HG02870 (cell line): ENCODE measurements around the gene ZNF331.
"Not testable (repeated sequence)": the region's sequence is repeated elsewhere in the genome, so short reads cannot be mapped to it uniquely, and the experiment has no call there.

Experiments
- ATAC-seq: cut with Tn5 transposase; IDR thresholded peaks from one replicate; pipeline ENCODE4 v1.9.1; 2021; ENCODE audit warnings: mild to moderate bottlenecking, moderate library complexity; ENCODE audit not compliant: unreplicated experiment

The ZNF331 gene

DNA sequence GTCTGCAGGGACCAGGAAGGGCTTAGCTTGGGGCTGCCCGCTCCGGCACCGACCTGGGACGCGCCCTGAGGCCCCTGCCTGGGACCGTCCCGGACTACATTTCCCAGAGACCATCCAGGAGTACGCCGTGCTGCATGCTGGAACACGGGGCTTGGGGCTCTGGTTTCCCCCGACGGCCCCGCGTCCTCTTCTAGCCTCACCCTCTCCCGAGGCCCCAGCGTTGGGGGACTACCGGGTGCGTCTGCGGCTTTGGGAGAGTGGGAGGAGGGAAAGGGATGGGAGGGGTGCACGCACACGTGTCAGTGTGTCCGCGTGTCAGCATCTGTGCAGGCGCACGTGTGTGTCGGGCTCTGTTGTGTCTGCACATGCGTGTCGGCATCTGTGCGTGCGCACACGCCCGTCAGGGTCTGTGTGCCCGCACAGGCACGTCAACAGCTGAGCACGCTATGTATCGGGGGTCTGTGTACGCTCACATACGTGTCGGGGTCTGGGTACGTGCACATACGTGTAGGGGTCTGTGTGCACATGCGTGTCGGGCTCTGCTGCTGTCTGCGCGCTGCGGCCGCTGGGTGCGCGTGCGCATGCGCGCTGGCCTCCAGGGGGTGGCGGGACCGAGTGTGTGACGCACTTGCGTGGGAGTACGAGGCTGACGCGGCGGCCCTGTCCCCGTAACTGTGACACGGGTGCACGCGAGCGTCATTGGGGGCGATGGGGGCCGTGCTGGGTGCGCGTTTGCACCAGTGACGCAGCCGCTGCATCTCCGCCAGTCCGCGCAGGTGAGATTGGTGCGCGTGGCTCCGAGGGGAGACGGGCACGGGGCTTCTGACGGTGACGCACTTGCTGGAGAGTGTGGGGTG, at the start of gene ZNF331:
Gene ZNF331 (plus strand): TSS at position 625 of the 857 bp plus-strand sequence. CDS start 31,232 bp downstream, outside the sequence.
- ATAC-seq, result peak; percentile 63

DNA sequence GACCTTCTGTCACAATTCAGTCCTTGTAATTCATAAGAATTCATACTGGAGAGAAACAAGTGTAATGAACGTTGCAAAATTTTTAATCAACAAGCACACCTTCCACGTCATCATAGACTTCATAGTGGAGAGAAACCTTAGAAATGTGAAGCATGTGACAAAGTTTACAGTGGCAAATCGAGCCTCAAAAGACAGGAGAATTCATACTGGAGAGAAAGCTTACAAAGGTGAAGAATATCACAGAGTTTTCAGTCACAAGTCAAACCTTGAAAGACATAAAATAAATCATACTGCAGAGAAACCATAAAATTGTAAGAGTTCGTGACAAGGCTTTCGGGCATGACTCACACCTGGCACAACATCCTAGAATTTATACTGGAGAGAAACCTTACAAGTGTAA, 45.8 kb upstream of the ZNF331 start:
- no peak for ATAC-seq

DNA sequence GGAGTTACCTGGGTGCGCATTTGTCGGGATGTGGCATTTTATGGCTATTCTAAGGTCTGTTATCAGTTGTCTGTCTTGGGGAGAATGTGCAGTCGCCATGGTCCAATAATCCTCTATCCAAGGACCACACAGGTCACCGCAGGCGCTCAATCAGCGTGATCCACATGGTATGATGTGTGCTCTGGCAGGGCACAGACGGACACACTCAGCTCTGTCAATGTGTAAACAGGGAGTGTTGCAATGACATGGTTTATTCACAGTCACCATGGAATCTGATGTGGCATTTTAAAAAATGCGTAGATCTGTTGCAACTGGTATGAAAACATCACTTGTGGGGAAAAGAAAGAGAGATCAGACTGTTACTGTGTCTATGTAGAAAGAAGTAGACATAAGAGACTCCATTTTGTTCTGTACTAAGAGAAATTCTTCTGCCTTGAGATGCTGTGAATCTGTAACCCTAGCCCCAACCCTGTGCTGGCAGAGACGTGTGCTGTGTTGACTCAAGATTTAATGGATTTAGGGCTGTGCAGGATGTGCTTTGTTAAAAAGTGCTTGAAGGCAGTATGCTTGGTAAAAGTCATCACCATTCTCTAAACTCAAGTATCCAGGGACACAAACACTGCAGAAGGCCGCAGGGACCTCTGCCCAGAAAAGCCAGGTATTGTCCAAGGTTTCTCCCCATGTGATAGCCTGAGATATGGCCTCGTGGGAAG, 40.5 kb upstream of the ZNF331 start:
- ATAC-seq, result not testable (repeated sequence)

DNA sequence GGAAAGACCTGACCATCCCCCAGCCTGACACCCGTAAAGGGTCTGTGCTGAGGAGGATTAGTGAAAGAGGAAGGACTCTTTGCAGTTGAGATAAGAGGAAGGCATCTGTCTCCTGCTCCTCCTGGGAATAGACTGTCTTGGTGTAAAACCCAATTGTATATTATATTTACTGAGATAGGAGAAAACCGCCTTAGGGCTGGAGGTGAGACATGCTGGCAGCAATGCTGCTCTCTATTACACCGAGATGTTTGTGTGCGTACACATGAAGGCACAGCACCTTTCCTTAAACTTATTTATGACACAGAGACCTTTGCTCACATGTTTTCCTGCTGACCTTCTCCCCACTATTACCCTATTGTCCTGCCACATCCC, 39.9 kb upstream of the ZNF331 start:
- ATAC-seq, result not testable (repeated sequence)

DNA sequence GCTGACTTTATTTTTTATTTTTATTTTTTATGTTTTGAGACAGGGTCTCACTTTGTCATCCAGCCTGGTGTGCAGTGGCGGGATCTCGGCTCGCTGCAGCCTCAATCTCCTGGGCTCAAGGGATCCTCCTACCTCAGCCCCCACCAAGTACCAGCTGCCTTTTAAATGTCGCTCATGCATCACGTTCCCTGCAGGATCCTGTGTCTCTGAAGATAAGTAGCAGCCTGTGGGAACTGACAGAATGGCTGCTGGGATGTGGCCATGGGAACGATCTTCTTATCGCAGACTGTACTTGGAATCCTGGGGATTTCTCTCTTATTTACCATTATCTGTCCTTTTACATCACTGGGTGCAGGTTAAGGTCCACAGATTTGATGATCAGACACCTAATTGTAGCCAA, 34.8 kb upstream of the ZNF331 start:
- not testable (repeated sequence) for ATAC-seq

DNA sequence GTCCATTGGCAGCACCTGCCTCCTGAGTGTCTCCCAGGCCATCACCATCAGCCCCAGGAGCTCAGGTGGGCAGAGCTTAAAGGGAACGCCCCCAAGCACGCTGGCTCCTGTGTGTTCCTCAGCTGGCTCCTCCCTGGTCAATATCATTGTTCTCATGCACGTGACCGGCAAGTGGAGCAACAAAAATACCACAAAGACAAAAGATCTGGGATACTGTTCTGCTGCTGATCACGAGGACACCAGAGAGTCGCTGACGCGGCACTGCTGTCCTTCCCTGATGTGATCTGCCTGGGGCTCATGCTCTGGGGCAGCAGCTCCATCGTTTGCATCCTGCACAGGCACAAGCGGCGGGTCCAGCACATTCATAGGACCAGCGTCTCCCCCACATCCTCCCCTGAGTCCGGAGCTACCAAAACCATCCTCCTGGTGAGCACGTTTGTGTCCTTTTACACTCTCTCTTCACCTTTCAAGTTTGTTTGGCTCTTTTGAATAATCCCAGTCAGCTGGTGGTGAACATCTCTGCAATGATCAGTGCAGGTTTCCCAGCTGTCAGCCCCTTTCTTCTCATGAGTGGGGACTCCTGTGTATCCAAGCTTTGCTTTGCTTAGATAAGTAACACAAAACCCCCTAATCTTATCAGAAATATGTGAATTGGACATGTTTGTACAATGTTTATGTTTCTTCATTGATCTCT, 34.1 kb upstream of the ZNF331 start:
- ATAC-seq, result not testable (repeated sequence)

DNA sequence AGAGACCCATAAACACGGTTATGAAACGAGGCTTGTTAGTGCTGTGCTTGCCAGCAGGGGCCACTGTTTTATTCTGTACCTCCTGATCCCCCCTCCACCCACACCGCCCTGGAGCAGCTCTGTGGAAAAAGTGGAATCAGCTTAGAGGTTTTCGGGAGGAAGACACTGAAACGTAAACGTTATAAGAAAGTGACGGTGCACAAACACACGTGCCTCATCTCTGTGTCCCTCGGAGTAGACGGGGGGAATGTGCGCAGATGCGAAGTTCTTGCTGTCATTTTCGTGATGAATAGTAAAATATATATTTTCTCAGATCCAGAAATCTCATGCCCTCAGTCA, 33.6 kb upstream of the ZNF331 start:
- not testable (repeated sequence) for ATAC-seq

DNA sequence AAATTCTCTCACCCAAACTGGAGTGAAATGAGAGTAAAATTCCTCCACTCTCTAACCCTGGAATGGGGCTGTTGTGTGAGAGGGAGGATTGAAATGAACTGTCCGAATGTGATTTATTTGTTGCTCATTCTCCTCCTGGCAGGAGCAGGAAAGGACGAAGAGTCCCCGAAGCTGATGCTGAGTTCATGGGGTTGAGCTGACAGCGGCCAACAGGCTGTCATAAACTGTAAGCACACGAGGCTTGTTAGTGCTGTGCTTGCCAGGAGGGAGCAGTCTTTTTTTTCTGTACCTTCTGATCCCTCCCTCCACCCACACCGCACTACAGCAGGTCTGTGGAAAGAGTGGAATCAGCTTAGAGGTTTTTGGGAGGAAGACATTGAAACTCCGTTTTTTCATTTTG, 33.1 kb upstream of the ZNF331 start:
- ATAC-seq, result no peak

DNA sequence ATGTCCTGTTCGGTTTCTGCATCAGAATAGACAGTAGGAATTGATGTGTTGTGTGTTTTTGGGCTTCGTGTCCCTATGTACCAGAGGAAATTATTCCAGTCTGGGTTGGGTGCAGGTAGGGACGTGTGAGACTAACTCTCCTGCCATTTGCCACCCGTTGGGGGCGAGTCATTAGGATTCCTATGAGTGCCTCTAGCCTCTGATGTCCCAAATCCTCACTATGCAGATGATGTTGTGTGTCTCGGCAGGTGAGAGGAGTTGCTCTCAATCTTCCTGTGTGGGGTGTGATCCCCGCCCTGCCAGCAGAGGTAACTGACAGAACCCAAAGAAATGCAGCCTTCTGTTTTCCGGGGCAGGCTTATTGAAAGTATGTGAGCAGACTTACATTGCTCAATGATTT, 31.2 kb upstream of the ZNF331 start:
- no peak for ATAC-seq

DNA sequence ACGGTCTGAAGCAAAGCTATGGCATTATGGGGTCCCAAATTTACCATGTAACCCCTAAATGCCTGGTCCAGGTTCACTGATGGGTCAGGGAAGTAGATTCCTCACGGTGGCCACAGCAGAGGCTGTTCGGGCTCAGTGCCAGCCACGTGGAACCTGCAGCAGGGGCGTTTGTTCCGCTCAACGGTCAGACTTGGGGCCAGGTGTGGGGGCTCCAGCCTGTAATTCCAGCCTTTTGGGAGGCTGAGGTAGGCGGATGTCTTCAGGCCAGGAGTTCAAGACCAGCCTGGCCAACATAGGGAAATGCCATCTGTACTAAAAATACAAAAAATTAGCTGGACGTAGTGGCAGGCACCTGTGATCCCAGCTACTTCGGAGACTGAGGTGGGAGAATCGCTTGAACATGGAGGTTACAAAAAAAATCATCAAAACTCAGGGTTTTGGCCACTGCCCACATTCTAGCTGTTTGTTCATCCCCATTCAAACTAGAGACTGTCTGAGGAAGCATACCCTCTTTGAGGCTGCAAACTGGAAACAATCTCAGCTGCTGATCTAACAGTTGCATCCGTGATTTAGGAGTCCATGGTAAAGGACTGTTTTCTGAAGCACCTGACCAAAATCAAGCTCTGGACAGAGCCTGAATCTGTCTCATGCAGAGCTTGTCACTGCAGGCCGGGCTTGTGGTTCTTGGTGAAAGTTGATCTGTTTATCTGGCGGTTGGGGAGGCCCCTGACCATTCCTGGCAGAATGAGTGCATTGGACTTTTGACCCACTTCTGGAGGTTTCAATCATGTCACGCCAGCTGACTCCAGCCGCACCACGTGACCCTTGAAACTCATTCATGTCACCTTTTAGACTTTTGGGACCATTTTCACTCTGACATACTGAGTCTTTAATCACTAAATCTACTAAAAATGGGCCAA, 30.2 kb upstream of the ZNF331 start:
- ATAC-seq, result no peak

DNA sequence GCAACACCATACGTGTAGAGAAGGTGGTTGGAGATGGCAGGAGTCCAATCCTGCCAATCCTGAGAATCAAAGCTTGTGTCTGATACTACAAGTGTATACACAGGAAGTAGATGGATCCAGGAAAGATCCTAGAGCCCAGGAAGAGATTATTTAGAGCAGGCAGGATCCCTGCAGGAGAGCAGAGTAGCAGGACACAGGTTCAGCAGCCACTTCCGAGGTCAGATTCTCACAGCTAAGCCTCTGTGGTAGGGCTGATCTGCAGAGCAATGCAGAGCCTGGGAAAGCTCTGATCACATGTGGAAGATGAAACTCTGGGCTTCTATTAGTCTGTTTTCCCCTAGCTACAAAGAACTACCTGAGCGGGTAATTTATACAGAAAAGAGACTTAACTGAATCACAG, 28.5 kb upstream of the ZNF331 start:
- no peak for ATAC-seq

DNA sequence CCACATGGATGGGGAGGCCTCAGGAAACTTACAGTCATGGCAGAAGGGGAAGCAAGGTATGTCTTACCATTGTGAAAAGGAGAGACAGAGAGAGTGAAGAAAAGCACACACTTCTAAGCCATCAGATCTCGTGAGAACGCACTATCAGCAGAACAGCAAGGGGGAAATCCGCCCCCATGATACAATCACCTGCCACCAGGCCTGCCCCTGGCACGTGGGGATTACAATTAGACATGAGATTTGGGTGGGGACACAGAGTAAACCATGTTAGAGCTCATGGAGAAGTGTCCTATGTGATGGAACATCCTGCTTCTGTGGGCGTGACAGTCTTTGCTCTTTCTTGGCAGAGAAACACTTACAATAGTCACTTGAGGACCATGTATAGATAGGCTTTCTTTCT, 28.1 kb upstream of the ZNF331 start:
- ATAC-seq, result no peak

DNA sequence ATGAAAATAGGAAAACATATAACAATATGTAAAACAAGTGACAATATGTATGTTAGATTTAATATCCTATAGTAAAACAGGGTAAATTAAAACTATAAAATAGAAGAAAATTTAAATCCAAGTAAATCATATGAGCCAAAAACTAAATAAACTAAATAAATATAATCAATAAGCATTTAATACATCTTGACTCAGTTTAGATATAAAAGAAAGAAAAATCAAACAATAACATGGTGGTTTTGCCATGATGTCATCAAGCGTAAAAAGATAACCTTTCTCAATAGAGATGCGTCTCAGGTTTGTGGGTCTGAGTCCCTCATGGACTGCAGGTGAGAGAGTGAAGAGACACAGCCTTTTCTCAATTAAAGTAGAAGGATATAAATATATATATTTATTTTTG, 26.6 kb upstream of the ZNF331 start:
- ATAC-seq, result no peak

DNA sequence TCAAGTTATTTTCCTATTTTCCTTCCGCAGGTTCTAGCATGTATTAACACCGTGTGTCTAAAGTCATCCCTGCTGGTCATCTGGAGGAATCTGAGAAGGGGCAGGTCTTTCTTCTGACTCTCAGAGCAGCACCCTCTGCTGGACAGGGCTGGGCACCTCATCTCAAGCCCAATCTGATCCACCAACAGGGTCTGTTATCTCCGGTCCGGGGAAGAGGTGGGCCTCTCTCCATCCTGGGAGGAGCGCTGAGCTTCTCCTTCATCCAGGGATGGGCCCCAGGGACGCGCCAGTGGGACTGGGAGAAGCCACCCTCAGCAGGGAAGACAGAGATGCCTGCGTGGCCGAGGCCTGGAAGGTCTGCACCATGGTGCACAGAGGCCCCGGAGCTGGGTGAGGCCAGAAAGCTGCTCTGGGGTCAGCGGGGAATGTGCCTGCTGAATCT, 26.0 kb upstream of the ZNF331 start:
- ATAC-seq, result no peak

DNA sequence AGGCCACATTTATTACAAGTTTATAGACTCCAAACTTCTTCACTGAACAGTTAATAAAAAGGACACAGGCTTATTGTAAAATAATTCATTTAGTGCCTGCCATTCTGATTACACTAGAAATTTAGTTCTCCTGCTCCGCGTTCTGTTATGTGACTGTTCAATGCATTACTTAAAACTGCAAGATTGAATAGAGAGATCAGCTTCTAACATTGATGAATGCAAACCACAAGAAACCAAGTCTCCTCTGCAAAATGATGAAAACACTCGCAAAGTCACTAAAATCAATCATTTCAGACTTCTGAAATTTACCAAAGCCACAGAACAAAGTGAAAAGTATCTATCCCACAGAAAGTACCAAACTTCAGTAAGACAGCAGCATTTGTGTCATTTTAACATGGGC, 22.9 kb upstream of the ZNF331 start:
- ATAC-seq, result not testable (repeated sequence)

DNA sequence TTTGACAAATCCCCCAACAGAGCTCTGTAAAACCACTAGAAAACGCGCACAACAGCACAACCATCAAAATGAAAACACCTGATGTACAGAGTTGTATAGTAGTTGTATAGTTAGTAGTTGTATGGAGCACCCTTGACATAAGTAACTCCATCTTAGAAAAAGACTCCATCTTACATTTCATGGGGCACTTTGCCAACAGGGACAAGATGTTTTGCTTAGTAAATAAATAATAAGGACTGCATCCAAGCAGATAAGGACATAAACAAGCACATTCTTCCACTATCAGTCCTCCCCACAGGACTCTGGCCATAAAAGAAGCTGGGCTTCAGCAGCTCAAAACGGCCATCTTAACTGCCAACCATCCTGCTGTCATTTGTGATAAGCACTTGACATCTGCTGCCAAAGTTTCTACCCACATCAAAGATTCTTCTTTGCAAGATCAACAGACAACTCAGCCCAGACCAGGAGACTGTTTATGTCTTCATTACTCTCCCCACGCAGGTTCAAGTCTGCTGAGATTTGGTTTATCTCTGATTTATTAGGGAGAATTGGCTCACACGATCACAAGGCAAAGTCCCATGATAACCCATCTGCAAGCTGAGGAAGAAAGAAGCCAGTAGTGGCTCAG, 20.7 kb upstream of the ZNF331 start:
- no peak for ATAC-seq

DNA sequence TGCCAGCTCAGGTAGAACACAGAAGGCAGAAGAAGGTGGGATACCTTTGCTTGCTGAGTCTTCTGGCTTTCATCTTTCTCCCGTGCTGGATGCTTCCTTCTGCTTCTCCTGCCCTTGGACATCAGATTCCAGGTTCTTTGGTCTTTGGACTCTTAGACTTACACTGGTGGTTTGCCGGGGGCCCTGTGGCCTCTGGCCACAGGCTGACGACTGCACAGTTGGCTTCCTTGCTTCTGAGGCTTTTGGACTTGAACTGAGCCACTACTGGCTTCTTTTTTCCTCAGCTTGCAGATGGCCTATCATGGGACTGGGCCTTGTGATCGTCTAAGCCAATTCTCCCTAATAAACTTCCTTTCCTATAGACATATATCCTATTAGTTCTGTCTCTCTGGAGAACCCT, 19.8 kb upstream of the ZNF331 start:
- no peak for ATAC-seq

DNA sequence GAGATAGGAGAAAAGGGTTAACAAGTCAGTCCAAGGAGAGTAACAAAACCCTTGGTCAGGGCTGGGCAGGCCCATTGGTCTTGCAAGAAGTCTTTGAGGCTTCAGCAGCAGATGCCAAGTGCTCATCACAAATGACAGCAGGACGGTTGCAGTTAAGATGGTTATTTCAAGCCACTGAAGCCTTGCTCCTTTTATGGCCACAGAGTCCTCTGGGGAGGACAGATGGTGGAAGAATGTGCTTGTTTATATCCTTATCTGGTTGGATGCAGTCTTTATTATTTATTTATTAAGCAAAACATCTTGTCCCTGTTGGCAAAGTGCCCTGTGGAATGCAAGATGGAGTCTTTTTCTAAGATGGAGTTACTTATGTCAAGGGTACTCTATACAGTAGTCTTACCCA, 19.2 kb upstream of the ZNF331 start:
- no peak for ATAC-seq

DNA sequence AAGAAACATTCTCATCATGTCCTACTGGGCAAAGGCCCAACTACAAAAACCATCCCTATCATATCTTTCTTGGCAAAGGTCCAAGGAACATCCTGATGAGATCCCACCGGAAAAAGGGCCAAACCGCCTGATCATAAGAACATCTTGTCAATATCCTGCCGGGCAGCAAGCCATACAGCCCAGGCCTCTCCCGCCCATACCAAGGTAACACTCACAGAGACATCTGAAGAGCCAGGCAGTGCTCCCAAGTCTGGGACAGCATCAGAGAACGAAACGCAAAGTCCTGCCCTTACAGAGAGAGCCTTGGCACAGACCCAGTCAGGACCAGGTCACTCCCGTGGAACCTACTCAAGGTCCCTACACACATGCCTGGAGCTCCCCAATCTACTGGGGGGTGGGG, 18.5 kb upstream of the ZNF331 start:
- ATAC-seq, result no peak

DNA sequence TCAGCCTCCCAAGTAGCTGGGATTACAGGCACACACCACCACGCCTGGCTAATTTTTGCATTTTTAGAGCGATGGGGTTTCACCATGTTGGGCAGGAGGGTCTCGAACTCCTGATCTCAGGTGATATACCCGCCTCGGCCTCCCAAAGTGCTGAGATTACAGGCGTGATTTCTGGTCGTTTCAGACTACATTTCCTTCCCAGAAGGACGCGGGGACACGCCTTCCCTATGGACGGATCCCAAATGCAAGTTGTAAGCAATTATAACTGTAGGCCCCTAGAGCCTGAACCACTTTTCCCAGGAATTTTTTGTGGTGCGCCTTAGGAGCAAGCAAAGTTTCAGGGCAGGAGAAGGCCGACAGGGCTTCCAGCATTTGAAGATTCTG, 17.8 kb upstream of the ZNF331 start:
- no peak for ATAC-seq
